H4 (cell line): ENCODE data around the gene USHBP1. TPM values are rescaled to one million over a fixed set of nuclear protein-coding genes. Genes with fewer than 3 reads are reported as not detected.

Experiments
- DNase-seq: peaks from one replicate; pipeline ENCODE4 v3.0.0-alpha.2; 2015; ENCODE audit warnings: low spot score
- total RNA-seq: library from RNA; depleted of rRNA; stranded (reverse); fragments of >200 nt; shearing (Covaris generic); gene quantifications from 2 replicates; pipeline ENCODE4 v1.2.3, GENCODE V29; 2014

The USHBP1 gene
- total RNA-seq, 1 experiment from 2014 or later, result not detected

DNA sequence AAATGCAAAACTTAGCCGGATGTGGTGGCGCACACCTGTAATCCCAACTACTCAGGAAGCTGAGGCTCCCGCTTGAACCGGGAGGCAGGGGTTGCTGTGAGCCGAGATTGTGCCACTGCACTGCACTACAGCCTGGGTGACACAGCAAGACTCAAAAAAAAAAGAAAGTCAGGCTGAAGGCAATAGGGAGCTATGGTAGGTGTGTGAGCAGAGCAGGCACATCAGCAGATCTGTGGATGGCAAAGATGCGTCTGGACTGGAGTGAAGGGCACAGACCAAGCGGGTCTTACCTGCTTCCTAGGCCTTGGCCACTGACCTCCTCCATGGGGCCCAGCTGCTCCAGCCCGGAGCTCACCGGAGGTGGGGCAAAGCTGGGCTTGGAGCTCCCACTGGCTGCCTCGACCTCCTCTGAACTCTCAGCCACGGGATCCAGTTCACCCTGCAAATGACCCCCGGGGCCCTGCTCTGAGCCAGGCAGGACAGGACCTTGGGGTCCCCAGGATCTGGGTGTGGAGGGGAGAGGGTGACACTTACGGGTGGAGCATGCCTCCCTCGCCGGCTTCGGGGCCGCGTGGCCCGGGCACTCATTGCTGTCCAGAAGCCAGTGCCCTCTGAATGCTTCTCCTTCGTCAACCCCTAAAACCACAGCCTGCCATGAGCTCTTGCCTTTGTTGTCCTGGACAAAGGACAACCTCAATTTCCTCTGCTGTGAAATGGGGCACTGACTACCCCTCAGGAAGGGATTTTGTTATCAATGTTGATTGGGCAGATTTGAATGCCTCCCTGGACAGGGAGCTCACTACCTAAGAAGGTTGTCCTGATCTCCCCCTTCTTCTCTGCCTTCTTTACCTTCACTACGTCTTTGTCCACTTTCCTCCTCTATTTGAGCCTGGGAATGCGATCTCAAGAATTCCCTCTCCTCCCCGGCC lies 569 bp downstream of the USHBP1 start:
- no peak for DNase-seq

DNA sequence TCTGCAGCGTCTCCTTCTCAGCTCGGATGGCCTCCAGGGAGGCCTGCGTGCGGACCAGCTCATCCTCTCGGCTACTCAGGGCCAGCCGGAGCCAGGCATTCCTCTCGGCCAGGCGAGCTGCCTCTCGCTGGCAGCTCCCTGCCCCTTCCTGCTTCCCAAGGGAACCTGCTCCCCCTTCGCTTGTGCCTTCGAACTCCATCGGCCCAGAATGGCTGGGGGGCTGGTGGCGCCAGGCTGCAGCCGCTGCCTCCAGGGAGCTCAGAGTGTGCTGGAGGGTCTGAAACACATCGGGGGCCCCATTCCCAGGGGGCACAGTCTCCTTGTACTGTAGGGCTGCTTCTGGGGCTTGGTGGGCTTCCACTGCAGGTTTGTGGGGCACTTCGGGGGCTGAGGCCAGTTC lies 2.0 kb downstream of the USHBP1 start:
- DNase-seq, result no peak

DNA sequence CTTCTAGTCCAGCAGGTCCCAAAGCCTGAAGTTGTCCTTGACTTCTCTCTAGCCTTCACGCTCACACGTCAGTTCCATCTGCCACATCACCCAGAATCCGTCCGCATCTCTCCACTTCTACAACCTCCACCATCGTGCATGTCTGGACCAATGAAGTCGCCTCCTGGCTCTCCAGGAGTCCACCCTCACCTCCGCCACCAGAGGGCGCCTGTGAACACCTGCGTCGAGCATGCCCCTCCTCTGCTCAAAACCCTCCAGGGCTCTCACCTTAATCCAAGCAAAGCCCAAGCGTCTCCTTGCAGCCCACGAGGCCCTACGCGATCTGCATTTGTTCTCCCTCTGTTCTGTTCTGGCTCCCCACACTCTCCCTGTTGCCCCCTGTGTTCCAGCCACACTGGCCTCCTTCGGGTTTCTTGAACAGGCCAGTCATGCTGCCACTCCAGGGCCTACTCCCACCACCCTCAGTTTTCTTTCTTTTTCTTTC lies 3.7 kb downstream of the USHBP1 start:
- peak; percentile 87 for DNase-seq

DNA sequence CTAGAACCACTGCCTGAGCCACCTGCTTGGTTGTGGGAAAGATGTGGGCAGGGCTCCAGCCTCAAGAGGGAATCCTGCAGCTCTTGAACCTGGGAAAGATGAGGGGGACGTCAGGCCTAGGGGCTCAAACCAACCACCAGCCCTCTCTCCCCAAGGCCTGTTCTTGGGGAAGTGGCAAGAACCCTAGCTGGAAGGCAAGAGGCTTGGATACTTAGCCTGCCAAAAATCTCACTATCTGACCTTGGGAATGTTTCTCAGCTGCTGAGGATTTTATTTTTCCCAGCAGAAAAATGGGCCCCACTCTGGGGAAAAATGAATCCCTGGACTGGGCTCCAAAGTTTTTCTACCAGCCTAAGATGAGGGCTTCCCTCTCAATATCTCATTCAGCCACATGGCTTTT lies 4.6 kb downstream of the USHBP1 start:
- DNase-seq, result no peak

DNA sequence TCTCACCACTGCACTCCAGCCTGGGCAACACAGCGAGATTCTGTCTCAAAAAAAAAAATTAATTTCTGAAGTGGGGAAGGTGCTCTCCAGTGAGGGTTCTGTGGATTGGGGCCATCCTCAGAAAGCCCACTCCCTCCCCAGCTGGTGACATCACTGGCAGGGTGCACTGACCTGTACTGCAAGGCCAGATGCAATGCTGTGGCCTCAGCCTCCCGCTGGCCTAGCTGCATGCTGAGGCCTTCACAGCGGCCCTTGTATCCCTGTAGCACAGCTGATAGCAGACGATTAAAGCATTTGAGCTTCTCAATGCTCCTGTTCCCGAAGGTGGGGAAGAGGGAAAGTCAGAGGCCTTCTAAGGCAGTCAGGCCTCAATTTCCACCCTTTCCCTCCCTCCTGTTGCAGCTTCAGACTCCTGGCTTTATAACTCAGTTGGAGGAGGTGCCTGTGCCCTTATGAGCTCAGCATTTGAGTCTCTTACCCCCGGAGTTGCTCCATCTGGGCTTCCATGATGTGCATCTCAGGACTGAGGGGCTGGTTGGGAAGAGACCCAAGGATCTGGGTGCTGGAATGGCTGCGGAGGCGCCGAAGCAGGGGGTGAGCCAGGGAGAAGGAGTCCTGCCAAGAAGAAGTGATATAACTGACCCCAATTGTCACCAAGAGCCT lies 5.3 kb downstream of the USHBP1 start:
- no peak for DNase-seq

DNA sequence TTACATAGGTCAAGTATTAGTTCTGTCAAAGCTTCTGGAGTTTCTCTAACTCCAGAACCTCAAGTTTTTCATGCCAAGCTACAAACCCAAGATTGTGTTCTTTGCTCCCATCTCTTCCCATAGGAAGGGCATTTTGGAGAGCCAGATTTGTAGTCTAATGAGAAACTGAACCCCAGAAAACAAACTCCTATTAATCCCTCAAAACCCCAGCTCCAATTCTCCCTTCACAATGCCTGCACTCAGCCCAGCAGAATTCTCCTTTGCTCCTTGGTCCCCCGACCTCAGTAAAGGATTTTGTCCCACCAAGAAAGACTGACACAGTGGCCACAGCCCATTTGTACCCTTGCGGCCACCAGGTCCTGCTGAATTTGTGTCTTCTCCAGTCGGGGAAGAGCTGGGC lies 8.4 kb downstream of the USHBP1 start:
- no peak for DNase-seq

DNA sequence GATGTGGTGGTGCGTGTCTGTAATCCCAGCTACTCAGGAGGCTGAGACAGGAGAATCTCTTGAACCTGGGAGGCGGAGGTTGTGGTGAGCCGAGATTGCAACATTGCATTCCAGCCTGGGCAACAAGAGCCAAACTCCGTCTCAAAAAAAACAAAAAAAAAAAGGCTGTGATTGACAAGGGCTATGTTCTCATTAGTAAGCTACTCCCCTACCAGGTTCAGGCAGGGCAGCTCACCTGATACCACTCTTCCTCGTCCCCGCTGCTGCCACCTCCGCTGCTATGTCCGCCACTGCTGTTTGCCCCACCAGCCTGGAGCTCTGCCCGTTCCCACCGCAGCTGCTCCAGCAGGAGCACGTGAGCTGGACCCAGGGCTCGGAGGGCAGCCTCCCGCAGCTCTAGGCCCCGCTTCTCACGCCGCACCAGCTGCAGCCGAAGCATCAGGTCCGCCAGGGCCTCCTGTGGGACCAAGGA lies 9.4 kb downstream of the USHBP1 start:
- DNase-seq, result no peak

DNA sequence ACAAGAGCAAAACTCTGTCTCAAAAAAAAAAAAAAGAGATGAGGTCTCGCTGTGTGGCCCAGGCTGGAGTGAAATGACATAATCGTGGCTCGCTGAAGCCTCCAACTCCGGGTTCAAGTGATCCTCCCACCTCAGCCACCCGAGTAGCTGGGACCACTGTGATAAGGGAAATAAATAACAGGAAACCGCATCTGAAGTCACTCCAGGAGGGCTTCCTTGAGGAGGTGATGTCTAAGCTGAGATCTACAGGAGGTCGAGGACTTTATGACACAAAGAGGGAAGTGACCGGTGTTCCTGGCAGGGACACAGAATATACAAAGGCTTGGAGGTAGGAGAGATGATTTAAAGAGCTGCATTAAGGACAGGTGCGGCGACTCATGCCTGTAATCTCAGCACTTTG lies 9.9 kb downstream of the USHBP1 start:
- no peak for DNase-seq

DNA sequence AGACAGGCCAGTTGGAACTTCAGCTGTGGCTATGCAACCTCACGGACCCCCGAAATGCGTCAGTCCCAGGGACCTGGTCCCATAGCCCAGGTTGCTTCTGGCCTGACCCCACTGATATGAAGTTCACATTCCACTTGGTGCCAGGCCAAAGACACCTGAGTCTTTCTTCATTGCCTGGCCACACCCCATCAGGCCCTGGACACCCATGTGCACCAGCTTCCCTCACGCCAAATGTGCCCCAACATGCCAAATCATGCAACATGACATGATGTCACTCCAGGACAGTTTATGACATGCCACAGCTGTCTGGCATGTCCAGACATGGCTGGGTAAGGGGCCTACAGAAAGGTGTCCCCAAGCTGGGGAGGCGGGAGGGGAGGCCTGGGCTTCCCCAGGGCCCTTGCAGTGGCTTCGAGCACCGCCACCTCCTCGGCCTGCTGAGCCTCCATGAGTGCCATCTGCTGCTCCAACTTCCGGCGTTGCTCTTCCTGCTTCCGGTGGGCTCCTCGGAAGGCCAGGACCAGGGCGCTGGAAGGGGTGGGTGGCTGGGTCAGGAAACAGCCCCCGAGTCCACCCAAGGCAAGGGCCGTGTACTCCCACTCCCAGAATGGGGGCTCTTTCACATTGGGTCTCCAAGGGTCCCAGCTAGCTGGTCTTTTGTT lies 14.5 kb downstream of the USHBP1 start:
- no peak for DNase-seq

DNA sequence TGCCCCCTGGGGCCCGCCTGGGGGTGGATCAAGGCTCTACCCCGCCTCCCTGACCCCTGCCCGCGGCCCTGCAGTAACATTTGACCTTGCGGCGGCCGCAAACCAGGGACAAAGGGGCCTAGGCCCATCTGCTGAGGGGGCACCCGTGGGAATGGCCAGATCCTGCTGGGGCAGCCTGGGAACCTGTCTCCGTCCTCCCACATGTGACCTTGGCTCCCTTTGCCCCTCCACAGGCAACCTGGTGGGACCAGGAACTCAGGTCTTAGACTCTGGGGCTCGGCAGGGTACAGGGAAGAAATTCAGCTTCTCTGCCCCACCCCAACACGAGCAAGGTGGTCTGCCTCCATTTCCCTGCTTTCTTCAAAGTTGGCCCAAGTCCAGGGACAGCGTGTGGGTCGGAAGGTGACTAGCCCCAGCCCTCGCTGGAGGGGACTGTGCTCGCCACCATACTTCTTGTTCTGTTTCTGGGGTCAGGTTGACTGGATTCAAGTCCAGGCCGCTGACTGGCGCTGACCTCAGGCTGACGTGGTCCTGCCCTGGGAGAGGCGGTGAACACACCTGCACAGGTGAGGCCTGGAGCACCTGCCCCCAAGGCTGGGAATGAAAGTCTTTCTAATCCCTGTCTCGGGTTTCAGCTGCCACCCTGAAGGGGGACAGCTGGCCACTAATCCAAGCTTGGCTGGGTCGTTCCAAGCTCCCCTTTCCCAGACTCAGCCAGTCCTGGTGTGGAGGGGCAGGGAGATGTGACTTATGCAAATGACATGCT lies 16.4 kb downstream of the USHBP1 start:
- no peak for DNase-seq

DNA sequence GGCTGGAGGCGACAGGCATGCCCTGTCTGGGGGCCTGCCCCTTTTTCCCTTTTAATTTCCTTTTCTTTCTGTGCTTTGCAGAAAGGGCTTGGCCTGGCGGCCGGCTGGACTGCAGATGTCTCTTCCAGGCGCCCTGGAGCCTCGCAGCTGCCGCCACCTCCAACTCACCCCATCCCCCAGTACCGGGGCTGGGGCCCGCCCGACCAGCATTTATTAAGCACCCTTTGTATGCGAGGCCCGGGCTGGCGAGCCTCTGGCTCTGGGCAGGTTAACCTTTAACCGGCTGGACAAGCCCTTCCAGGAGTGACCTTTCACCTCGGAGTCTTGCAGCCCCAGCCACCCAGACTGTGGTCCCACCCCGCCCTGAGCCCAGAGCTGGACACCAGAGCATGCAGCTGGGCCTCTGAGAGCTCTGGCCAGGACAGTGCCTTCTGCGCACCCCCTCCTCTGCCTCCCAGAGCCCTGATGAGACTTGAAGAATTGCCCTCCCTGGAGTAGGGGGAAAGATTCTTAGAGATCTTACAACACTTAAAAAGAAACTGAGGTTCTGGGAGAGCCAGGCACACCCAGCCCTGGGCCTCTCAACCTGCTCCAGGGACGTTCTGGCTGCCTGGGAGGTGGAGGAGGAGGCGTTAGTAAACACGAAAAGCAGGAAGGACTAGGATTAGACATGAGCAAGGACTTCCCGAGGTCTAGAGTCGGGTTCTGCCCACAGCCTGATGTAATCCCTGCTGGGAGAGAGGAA lies 17.7 kb downstream of the USHBP1 start:
- DNase-seq, result no peak

DNA sequence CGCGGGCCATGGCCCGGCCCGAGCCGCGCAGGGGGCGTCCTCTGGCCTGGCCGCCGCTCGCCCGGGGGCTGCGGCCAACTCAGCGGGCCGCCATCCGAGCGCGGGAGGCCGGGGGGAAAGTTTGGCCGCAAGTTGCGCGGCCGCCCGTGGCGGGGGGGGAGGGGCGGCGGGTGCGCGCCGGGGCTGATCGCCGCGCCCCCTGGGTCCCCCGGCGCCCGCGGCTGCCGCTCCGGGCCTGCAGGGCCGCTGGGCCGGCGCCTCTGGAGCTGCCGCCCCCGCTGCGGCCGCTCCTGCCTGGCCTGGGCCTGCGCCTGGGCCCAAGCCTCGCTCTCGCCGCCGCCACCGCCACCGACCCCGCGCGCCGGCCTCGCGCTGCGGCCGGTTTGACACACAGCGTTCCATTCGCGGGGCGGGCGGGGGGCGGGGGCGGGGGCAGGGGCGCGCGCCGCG lies 19.0 kb downstream of the USHBP1 start, which contains the start of gene NR2F6:
TSS of gene NR2F6 (minus strand) at position 385 of the 450 bp plus-strand sequence. CDS start 699 bp downstream, outside the sequence.
- DNase-seq, result no peak

DNA sequence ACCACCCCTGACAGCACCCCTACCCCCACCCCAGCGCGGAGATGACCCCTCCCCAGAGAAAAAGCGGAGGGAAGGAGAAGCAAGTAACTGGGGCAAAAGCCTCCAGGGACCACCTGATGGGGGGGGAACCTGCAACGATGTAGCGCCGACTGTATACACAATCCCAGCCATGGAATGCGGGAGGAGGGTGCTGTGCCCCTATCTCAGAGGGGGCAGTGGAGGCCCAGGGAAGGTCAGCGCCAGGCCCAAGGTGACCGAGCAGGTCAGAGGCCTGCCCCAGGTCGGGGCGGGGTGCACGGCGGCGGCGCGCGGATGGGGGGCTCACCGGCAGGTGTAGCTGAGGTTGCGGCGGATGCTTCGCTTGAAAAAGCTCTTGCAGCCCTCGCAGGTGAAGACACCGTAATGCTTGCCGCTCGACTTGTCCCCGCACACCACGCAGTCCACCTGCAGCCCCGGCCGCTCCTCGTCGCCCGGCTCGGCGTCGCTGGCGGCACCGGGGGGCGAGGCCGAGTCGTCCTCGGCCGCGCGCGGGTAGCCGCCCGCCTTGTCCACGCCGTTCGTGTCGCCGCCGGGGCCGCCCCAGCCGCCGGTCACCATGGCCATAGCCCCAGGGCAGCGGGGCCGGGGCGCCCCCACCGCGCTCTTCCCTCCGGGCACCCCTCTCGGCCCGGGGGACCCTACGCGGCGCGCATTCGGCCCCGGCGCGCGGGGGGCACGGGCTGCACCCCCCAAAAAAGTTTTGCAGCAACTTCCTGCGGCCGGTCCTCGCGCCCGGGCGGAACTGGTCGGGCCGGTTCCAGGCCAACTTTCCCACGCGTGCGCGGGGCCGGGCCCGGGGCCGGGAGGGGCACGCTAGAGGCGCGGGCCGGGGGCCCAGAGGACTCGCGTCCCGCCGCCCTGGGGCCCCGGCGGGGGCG lies 19.7 kb downstream of the USHBP1 start:
- DNase-seq, result no peak

DNA sequence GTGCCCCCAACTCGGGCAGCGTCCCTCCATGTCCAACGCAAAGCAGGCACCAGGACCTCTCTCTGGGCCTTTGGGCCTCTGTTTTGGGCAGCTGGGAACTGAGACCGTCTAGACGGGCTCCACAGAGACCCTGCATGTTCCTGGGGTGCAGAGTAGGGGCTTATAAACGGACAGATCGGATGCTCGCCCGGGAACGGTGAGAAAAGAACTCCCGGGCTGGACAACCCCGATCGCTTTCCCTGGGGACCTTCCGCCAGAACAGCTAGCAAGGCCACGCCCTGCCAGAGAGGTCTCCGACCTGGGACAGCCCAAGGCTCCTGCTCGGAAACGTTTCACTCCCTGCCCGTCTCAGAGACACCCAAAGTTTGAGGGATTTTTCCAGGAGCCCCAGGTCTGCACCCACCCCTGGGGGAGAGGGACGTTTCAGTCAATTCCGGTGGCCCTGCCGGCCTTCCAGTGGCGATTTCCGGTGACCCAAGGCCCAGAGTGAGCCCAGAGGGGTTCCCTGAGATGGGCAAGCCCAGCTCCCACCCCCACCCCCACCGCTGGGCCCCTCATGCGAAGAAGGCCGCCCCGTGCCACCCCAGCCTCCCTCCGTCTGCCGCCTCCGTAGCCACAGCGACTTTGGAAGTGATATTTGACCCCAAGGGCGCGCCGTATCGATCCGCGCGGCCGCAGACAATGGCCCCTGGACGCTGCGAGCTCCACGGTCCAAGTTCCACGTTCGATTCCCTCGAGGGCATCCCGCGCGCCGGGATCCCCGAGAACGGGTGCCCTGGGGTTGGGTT lies 20.5 kb downstream of the USHBP1 start:
- no peak for DNase-seq

DNA sequence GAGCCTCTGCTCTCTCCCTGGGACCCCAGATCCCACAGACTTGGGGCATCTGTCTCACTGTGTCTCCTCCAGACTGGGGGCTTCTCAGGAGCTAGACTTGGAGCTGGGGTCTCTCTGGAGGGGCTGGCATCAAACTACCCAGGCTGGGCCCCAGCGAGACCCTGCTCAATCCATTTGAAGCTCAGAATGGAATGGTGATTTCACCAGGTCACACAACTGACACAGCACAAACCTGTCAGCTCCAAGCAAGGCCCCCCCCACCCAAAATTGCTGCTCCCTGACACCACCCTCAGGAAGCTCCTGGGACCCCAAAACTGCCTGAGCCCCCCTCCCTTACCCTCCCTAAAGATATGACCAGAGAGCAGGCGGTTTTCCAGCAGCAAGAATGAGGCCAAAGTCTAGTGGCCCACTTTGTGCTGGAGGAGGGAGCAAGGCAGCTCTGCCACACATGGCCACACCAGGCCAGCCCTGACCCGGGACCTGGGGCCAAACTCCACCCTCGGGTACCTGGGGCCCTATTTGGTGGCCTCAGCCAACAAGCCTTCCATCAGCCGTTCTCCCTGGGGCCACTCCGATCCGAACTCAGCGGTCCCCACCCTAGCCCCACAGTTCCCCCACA lies 21.2 kb downstream of the USHBP1 start:
- no peak for DNase-seq

DNA sequence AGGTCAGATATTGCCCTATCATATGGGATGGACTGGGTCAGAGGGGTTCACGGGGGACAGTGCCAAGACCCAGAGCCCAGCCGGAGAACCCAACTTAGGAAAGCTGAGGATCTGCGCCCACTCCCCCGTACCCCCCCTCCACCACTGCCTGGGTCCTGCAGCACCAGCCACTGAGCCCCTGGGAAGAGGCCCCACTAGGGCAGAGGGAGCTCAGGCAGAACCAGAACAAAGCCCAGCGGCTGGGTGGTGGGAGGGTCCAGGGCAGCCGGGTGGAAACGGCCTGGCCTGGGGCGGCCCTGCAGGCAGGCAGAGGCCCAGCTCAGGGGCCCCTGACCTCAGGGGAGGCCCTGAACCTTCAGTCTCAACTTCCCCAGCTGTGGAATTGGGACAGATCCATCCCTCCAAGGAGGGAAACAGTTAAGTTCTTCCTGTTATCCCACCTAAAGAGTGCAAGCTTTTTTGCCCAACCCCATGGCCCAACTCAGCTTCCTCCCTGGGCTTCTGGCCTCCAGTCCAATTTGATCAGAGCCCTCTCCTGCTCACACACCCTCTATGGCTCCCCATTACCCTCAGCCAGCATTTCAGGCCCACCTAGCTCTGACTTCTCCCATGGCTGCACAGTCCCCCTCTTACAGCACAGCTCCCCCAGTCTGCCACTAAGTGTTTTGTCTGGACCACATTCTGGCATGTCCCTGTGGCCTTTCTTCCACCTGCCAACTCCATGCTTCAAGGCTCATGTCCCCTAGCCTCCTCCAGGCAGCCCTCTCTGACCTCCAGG lies 21.9 kb downstream of the USHBP1 start:
- DNase-seq, result no peak

DNA sequence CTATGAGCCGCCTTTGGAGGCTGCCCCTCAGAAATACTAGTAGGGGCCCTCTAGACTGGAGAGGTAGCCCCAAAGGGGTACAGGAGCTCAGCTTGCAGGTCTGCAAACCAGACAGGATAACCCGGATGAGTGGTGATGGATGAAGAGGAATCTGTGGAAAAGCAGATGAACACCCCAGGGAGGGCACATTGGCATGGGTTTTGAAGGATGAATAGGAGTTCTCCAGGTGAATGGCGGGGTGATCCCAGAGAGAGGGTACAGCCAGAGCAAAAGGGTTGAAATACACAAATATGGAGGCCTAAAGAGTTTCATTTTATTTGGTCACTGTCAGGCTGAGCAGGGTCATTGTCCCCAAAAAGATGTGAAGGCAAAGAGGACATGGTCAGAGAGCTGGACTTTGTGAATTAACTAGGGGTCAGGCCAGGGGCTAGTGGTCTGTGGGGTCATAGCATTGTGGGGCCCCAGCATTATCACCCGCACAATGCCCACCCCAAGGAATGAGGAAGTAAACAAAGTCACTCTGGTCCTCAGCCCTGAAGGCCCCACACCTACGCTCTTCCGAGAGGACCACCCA lies 23.6 kb downstream of the USHBP1 start:
- no peak for DNase-seq
